ENCODE results near the gene LRRC46. TPM values are rescaled to one million over a fixed set of nuclear protein-coding genes. Genes with fewer than 3 reads are reported as not detected.

Gene LRRC46
- total RNA-seq, 1 donor from 2014 or later: 1.7 TPM

DNA sequence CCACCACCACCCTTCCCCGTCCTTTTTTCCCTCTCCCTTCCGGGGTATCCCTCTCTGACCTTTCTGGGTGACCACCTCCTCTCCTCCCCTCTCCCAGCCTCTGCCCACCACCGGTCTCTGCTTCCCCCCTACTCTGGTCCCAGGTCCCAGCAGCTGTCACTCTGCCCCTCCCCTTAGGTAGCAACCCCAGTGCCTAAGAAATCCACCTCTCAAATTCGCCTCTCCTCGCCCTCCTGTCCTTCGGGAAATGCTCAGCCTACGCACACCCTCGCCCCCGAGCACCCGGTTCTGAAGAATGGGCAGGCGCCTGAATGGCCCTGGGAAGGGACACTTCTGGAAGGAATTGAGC, 20.3 kb downstream of the LRRC46 start:
- Mint-ChIP-seq H3K27ac (no peak overlapping the region), H3K9me3 (ENCODE audit: low read depth) (no peaks in the 10 kb centered on the region), H3K4me3 (ENCODE audit: low read depth) (peak overlapping the region; percentile 41), H3K4me1 (ENCODE audit: low read depth) (peaks cover 12% of the 10 kb centered on the region), H3K36me3 (ENCODE audit: insufficient read depth) (no peaks in the 10 kb centered on the region), H3K27me3 (peaks cover 89% of the 10 kb centered on the region)
- no peak for DNase-seq (ENCODE audit: low spot score, unreplicated experiment)
- TF ChIP-seq, protein P1, sequence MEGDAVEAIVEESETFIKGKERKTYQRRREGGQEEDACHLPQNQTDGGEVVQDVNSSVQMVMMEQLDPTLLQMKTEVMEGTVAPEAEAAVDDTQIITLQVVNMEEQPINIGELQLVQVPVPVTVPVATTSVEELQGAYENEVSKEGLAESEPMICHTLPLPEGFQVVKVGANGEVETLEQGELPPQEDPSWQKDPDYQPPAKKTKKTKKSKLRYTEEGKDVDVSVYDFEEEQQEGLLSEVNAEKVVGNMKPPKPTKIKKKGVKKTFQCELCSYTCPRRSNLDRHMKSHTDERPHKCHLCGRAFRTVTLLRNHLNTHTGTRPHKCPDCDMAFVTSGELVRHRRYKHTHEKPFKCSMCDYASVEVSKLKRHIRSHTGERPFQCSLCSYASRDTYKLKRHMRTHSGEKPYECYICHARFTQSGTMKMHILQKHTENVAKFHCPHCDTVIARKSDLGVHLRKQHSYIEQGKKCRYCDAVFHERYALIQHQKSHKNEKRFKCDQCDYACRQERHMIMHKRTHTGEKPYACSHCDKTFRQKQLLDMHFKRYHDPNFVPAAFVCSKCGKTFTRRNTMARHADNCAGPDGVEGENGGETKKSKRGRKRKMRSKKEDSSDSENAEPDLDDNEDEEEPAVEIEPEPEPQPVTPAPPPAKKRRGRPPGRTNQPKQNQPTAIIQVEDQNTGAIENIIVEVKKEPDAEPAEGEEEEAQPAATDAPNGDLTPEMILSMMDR (IDR thresholded peaks at IDR 0.05; ENCODE audit: unreplicated experiment): no peak

DNA sequence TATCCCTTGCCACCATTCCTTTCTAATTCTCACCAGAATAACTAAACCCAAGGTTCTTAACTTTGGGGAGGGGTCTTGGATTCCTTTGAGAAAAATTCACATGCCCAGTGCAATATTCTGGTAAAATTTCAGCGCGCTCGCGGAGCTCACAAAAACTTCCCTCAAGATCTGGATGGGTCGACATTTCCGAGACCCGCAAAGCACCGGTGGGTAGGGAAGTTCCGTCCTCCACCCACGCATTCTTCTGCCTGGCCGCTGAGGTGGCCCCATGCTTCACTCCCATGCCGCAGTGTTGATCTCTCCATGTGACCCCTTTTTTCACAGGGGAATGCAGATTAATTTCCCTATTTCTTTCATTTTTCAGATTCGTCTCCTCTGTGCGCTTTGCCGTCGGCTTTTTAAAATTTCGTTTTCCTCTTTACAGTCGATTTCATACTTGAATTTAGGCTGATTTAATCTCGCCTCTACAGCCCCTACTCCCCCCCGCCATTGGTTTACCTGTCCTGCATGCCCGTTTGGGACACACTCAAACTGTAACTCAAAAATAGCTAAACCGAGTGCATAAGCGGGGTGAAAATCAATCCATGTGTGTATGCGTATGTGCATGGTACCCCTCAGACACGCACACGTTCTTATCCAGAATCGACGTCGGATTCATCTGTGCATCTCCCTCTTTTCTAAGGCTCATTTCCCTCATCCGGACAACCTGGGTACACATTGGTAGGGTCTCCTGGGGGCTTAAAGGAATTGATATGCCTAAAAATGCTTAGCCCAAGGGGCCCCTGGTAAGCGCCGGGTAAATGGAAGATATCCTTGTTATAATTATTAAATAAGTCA, 20.9 kb downstream of the LRRC46 start:
- Mint-ChIP-seq H3K4me3 (ENCODE audit: low read depth) (peak overlapping the region; percentile 41), H3K4me1 (ENCODE audit: low read depth) (peaks cover 12% of the 10 kb centered on the region), H3K36me3 (ENCODE audit: insufficient read depth) (no peaks in the 10 kb centered on the region), H3K27me3 (peaks cover 87% of the 10 kb centered on the region), H3K27ac (peak overlapping the region; percentile 12), H3K9me3 (ENCODE audit: low read depth) (no peaks in the 10 kb centered on the region)
- DNase-seq (ENCODE audit: low spot score, unreplicated experiment): no peak
- TF ChIP-seq, protein P1 (IDR thresholded peaks at IDR 0.05; ENCODE audit: unreplicated experiment): no peak

DNA sequence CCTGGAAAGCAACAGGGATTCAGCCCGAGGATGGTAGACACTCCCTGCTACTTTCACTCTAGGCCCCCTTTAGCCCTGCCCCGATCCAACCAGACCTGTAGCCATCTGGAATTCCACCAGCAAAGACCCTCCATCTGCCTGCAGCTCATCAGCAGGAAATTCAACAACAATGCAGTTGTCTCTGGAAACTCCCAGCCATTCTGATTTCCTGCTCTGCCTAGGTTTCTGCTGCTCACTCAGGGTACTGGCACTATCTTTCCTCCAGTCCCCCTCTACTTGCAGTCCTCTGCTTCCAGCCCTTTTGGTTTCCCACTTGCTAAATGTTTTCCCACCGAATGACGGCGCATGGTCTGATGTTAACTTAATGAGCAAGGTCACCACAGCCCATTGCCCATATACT, 22.1 kb downstream of the LRRC46 start:
- DNase-seq (ENCODE audit: low spot score, unreplicated experiment): no peak
- no peak overlapping the region for H3K4me3 Mint-ChIP-seq (ENCODE audit: low read depth)
- no peak overlapping the region for H3K27ac Mint-ChIP-seq
- peaks cover 85% of the 10 kb centered on the region for H3K27me3 Mint-ChIP-seq
- peaks cover 12% of the 10 kb centered on the region for H3K4me1 Mint-ChIP-seq (ENCODE audit: low read depth)
- H3K36me3 Mint-ChIP-seq (ENCODE audit: insufficient read depth): no peaks in the 10 kb centered on the region
- H3K9me3 Mint-ChIP-seq (ENCODE audit: low read depth): no peaks in the 10 kb centered on the region
- TF ChIP-seq, protein P1 (IDR thresholded peaks at IDR 0.05; ENCODE audit: unreplicated experiment): no peak

DNA sequence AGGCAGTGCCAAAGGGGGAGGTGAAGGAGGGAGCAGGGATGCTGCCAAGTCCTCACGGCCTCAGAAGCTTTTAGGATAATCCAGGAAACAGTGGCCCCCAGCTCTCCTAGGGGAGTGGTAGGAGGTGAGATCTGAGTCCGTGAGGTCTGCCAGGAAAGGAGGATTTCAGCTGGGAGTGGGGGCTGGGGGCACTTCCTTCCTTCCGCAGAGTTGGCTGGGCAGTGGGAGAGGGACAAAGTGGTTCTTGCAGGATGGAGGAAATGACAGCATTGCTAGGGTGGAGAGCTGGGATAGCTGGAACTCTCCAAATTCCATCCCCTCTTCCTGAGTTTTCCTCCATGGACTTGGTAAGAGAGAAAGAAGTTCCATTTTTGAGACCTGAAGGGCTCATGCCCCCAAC, 24.3 kb downstream of the LRRC46 start:
- TF ChIP-seq, protein P1 (IDR thresholded peaks at IDR 0.05; ENCODE audit: unreplicated experiment): no peak
- H3K9me3 Mint-ChIP-seq (ENCODE audit: low read depth): no peaks in the 10 kb centered on the region
- no peak overlapping the region for H3K4me3 Mint-ChIP-seq (ENCODE audit: low read depth)
- no peak for DNase-seq (ENCODE audit: low spot score, unreplicated experiment)
- H3K27ac Mint-ChIP-seq: no peak overlapping the region
- peaks cover 80% of the 10 kb centered on the region for H3K27me3 Mint-ChIP-seq
- no peaks in the 10 kb centered on the region for H3K36me3 Mint-ChIP-seq (ENCODE audit: insufficient read depth)
- H3K4me1 Mint-ChIP-seq (ENCODE audit: low read depth): peaks cover 7% of the 10 kb centered on the region

DNA sequence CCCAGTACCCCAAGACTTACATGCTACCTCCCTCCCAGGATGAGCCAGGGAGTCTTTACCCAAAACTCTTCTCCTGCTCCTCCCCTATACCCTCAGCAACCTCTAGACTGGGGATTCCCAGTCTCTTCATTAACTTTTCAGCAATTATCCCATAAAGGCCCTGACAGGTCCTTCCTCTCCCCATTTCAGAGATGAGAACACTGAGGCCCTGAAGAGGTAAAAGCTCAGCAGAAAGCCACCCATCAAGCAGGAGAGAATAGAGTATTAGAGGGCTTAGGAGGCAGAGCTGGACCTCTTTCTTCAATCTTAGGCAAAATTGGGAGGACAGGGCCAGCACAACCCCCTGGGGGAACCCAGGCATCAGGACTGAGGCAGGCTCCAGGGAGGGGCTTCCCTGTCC, 25.4 kb downstream of the LRRC46 start:
- no peak for DNase-seq (ENCODE audit: low spot score, unreplicated experiment)
- no peak overlapping the region for H3K27ac Mint-ChIP-seq
- H3K36me3 Mint-ChIP-seq (ENCODE audit: insufficient read depth): no peaks in the 10 kb centered on the region
- peaks cover 6% of the 10 kb centered on the region for H3K4me1 Mint-ChIP-seq (ENCODE audit: low read depth)
- H3K9me3 Mint-ChIP-seq (ENCODE audit: low read depth): no peaks in the 10 kb centered on the region
- H3K4me3 Mint-ChIP-seq (ENCODE audit: low read depth): no peak overlapping the region
- TF ChIP-seq, protein P1 (IDR thresholded peaks at IDR 0.05; ENCODE audit: unreplicated experiment): no peak
- peaks cover 77% of the 10 kb centered on the region for H3K27me3 Mint-ChIP-seq

All from progenitor cell of endocrine pancreas (in vitro differentiated cells).